Measurements from ENCODE around the gene RAC2.

- TF ChIP-seq CTCF (IDR thresholded peaks at IDR 0.05) (no peak), POLR2A (IDR thresholded peaks at IDR 0.05) (no peak)
Measured at GRCh38 chr22:37186997-37187522, 57.0 kb downstream of the RAC2 start.

All from adrenal gland (tissue), 5 donors.